ENCODE data around the gene TSPEAR. TPM values are rescaled to one million over a fixed set of nuclear protein-coding genes. Genes with fewer than 3 reads are reported as not detected.

Gene TSPEAR
- total and polyA plus RNA-seq, 2 donors (not counting 1 experiment from before 2014, with no cell fraction given), result not detected

DNA sequence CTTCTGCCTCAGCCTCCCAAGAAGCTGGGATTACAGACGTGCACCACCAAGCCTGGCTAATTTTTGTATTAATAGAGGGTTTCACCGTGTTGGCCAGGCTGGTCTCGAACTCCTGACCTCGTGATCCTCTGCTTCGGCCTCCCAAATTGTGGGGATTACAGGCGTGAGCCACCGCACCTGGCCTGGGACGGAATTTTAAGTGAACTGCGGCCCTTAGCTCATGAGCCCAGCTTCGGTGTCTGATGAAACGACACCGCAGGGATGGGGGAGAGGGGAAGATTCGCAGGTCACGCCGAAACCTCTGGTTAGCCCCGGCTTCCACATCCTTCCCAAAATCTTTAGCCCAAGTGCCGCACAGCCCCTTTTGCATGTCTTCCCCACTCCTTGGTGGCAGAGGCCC, 217.0 kb downstream of the TSPEAR start:
- Histone ChIP-seq H3K27me3 (ENCODE audit: control insufficient read depth, insufficient read depth, low read length) (no peaks in the 10 kb centered on the region), H3K9me3 (ENCODE audit: control insufficient read depth, insufficient read depth, low read depth, low read length) (no peaks in the 10 kb centered on the region), H2AFZ (ENCODE audit: low read length) (no peak overlapping the region), H3K4me2 (ENCODE audit: extremely low read depth, insufficient read depth, low read length) (no peak overlapping the region), H3K27ac (ENCODE audit: insufficient read depth, low read length) (no peak overlapping the region), H4K20me1 (ENCODE audit: control insufficient read depth, extremely low read depth, insufficient read depth, low read length) (no peaks in the 10 kb centered on the region), H3K9ac (ENCODE audit: insufficient read depth, low read length) (no peak overlapping the region), H3K36me3 (ENCODE audit: control insufficient read depth, insufficient read depth, low read length) (no peaks in the 10 kb centered on the region), H3K4me1 (ENCODE audit: control insufficient read depth, extremely low read depth, insufficient read depth, low read length) (no peaks in the 10 kb centered on the region), H3K4me3 (replicated peaks in 1 of 4; ENCODE audit: control extremely low read depth in 1 of 4, insufficient read depth in 1 of 4, low read depth in 3 of 4, low read length in 4 of 4) (no peak overlapping the region), H3K79me2 (ENCODE audit: control insufficient read depth, insufficient read depth, low read length) (no peaks in the 10 kb centered on the region)
- TF ChIP-seq, protein P1, sequence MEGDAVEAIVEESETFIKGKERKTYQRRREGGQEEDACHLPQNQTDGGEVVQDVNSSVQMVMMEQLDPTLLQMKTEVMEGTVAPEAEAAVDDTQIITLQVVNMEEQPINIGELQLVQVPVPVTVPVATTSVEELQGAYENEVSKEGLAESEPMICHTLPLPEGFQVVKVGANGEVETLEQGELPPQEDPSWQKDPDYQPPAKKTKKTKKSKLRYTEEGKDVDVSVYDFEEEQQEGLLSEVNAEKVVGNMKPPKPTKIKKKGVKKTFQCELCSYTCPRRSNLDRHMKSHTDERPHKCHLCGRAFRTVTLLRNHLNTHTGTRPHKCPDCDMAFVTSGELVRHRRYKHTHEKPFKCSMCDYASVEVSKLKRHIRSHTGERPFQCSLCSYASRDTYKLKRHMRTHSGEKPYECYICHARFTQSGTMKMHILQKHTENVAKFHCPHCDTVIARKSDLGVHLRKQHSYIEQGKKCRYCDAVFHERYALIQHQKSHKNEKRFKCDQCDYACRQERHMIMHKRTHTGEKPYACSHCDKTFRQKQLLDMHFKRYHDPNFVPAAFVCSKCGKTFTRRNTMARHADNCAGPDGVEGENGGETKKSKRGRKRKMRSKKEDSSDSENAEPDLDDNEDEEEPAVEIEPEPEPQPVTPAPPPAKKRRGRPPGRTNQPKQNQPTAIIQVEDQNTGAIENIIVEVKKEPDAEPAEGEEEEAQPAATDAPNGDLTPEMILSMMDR (conservative IDR thresholded peaks at IDR 0.05 in 1 of 2, IDR thresholded peaks at IDR 0.05 in 1 of 2; ENCODE audit: low read depth in 1 of 2, low read length in 2 of 2), result no peak
- TF ChIP-seq EZH2 (IDR thresholded peaks at IDR 0.05; ENCODE audit: low read length, missing control alignments), result no peak
- no peak for DNase-seq (ENCODE audit: low read depth in 2 of 2)

GRCh38 chr21:44492567-44493385, 218.6 kb downstream of the TSPEAR start:
- no peak for TF ChIP-seq EZH2 (IDR thresholded peaks at IDR 0.05; ENCODE audit: low read length, missing control alignments)
- TF ChIP-seq, protein P1 (conservative IDR thresholded peaks at IDR 0.05 in 1 of 2, IDR thresholded peaks at IDR 0.05 in 1 of 2; ENCODE audit: low read depth in 1 of 2, low read length in 2 of 2), result no peak
- DNase-seq (ENCODE audit: low read depth in 2 of 2), result no peak
- no peak overlapping the region for H3K27ac ChIP-seq (ENCODE audit: insufficient read depth, low read length)

DNA sequence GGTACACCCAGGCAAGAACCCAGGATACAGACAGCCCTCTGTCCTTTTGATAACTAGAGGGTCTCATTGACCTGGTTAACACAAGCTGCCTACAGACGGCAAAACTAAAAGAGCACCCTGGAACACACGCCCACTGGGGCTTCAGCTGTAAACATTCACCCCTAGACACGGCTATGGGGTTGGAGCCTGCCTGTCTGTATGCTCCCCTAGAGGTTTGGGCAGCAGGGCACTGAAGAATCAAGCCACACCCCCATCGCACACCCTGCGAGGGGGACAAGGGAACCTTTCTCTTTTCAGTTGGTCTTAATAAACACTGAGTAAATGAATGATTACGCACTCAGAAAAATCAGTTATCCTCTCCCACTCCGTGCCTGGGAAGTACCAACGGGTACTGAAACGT, 220.6 kb downstream of the TSPEAR start:
- H3K27me3 ChIP-seq (ENCODE audit: control insufficient read depth, insufficient read depth, low read length), result no peaks in the 10 kb centered on the region
- H3K79me2 ChIP-seq (ENCODE audit: control insufficient read depth, insufficient read depth, low read length), result no peaks in the 10 kb centered on the region
- no peak for DNase-seq (ENCODE audit: low read depth in 2 of 2)
- no peaks in the 10 kb centered on the region for H3K36me3 ChIP-seq (ENCODE audit: control insufficient read depth, insufficient read depth, low read length)
- no peak overlapping the region for H3K9ac ChIP-seq (ENCODE audit: insufficient read depth, low read length)
- H3K4me1 ChIP-seq (ENCODE audit: control insufficient read depth, extremely low read depth, insufficient read depth, low read length), result no peaks in the 10 kb centered on the region
- H3K27ac ChIP-seq (ENCODE audit: insufficient read depth, low read length), result no peak overlapping the region
- TF ChIP-seq EZH2 (IDR thresholded peaks at IDR 0.05; ENCODE audit: low read length, missing control alignments), result no peak
- TF ChIP-seq, protein P1 (conservative IDR thresholded peaks at IDR 0.05 in 1 of 2, IDR thresholded peaks at IDR 0.05 in 1 of 2; ENCODE audit: low read depth in 1 of 2, low read length in 2 of 2), result no peak
- H3K4me3 ChIP-seq (replicated peaks in 1 of 4; ENCODE audit: control extremely low read depth in 1 of 4, insufficient read depth in 1 of 4, low read depth in 3 of 4, low read length in 4 of 4), result no peak overlapping the region
- H3K9me3 ChIP-seq (ENCODE audit: control insufficient read depth, insufficient read depth, low read depth, low read length), result no peaks in the 10 kb centered on the region
- H3K4me2 ChIP-seq (ENCODE audit: extremely low read depth, insufficient read depth, low read length), result no peak overlapping the region
- H4K20me1 ChIP-seq (ENCODE audit: control insufficient read depth, extremely low read depth, insufficient read depth, low read length), result no peaks in the 10 kb centered on the region
- no peak overlapping the region for H2AFZ ChIP-seq (ENCODE audit: low read length)

More at GRCh38 chr21:44492567-44493385, 218.6 kb downstream of the TSPEAR start:
- Histone ChIP-seq H3K9ac (ENCODE audit: insufficient read depth, low read length) (no peak overlapping the region), H2AFZ (ENCODE audit: low read length) (no peak overlapping the region), H3K4me3 (replicated peaks in 1 of 4; ENCODE audit: control extremely low read depth in 1 of 4, insufficient read depth in 1 of 4, low read depth in 3 of 4, low read length in 4 of 4) (no peak overlapping the region), H3K4me1 (ENCODE audit: control insufficient read depth, extremely low read depth, insufficient read depth, low read length) (no peaks in the 10 kb centered on the region), H3K9me3 (ENCODE audit: control insufficient read depth, insufficient read depth, low read depth, low read length) (no peaks in the 10 kb centered on the region), H3K79me2 (ENCODE audit: control insufficient read depth, insufficient read depth, low read length) (no peaks in the 10 kb centered on the region), H3K36me3 (ENCODE audit: control insufficient read depth, insufficient read depth, low read length) (no peaks in the 10 kb centered on the region), H3K27me3 (ENCODE audit: control insufficient read depth, insufficient read depth, low read length) (no peaks in the 10 kb centered on the region), H4K20me1 (ENCODE audit: control insufficient read depth, extremely low read depth, insufficient read depth, low read length) (no peaks in the 10 kb centered on the region), H3K4me2 (ENCODE audit: extremely low read depth, insufficient read depth, low read length) (no peak overlapping the region)

Measured in fibroblast of lung (primary cell).